ENCODE data around the gene A4GALT.

A4GALT gene

DNA sequence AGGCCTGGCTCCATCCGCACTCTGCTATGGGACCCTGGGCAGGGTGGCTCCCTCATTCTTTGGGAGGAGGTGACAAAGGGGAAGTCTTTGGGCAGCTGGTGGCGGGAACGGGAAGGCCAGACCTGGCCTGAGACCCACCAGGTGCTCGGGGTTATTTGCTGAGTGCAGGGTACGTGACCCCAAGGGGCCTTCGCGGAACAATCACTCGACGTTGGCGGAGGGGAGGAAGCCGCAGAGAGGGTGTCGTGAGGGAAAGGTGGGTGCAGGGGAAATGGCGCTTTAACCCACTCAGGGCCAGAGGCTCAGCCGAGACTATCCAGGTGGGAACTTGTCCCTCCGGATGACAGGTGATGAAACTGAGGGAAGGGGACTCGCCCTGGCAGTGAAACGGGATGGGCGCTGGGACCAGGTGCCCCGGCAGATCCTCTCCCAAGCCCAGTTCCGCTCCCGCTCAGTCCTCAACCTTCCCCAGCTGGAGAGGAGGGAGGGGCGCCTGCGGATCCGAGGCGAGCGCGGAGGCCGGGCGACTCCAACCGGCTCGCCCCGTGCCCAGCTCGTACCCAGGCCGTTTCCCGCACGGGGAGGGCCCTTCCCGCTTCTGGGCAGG lies 911 bp downstream of the A4GALT start:
- Histone ChIP-seq H3K9ac (no peak overlapping the region), H3K4me2 (ENCODE audit: low read length) (peak overlapping the region; percentile 67), H3K27me3 (ENCODE audit: control insufficient read depth, insufficient read depth, low read length) (no peaks in the 10 kb centered on the region), H3K4me1 (no peaks in the 10 kb centered on the region), H3K27ac (no peak overlapping the region), H3K79me2 (no peaks in the 10 kb centered on the region), H3K36me3 (ENCODE audit: control insufficient read depth, insufficient read depth, low read length) (no peaks in the 10 kb centered on the region), H2AFZ (peak overlapping the region; percentile 53), H3K4me3 (ENCODE audit: low read depth, low read length) (peak overlapping the region; percentile 49), H3K9me3 (ENCODE audit: control insufficient read depth, low read length) (no peaks in the 10 kb centered on the region)
- TF ChIP-seq, protein P1, sequence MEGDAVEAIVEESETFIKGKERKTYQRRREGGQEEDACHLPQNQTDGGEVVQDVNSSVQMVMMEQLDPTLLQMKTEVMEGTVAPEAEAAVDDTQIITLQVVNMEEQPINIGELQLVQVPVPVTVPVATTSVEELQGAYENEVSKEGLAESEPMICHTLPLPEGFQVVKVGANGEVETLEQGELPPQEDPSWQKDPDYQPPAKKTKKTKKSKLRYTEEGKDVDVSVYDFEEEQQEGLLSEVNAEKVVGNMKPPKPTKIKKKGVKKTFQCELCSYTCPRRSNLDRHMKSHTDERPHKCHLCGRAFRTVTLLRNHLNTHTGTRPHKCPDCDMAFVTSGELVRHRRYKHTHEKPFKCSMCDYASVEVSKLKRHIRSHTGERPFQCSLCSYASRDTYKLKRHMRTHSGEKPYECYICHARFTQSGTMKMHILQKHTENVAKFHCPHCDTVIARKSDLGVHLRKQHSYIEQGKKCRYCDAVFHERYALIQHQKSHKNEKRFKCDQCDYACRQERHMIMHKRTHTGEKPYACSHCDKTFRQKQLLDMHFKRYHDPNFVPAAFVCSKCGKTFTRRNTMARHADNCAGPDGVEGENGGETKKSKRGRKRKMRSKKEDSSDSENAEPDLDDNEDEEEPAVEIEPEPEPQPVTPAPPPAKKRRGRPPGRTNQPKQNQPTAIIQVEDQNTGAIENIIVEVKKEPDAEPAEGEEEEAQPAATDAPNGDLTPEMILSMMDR (IDR thresholded peaks at IDR 0.05): no peak

DNA sequence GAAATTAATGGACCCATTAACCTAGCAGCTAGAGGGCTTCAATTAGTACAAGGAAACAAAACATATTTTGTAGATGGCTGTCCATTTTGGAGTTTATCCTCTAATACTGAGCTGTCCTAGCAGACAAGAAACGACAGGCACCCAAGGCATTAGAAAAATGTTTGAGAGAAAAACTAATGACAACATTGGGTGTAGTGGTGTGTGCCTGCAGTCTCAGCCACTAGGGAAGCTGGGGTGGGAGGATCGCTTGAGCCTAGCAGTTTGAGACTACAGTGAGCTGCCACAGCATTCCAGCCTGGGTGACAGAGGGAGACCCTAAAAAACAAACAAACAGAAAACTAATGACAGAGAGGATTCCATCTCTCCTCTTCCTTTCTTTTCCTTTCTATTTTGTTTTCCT lies 1.5 kb downstream of the A4GALT start:
- H2AFZ ChIP-seq: no peak overlapping the region
- no peak overlapping the region for H3K4me2 ChIP-seq (ENCODE audit: low read length)
- no peaks in the 10 kb centered on the region for H3K36me3 ChIP-seq (ENCODE audit: control insufficient read depth, insufficient read depth, low read length)
- H3K4me3 ChIP-seq (ENCODE audit: low read depth, low read length): no peak overlapping the region
- H3K9me3 ChIP-seq (ENCODE audit: control insufficient read depth, low read length): no peaks in the 10 kb centered on the region
- H3K27ac ChIP-seq: no peak overlapping the region
- TF ChIP-seq, protein P1 (IDR thresholded peaks at IDR 0.05): no peak
- no peaks in the 10 kb centered on the region for H3K79me2 ChIP-seq
- H3K9ac ChIP-seq: no peak overlapping the region
- no peaks in the 10 kb centered on the region for H3K4me1 ChIP-seq
- H3K27me3 ChIP-seq (ENCODE audit: control insufficient read depth, insufficient read depth, low read length): no peaks in the 10 kb centered on the region

DNA sequence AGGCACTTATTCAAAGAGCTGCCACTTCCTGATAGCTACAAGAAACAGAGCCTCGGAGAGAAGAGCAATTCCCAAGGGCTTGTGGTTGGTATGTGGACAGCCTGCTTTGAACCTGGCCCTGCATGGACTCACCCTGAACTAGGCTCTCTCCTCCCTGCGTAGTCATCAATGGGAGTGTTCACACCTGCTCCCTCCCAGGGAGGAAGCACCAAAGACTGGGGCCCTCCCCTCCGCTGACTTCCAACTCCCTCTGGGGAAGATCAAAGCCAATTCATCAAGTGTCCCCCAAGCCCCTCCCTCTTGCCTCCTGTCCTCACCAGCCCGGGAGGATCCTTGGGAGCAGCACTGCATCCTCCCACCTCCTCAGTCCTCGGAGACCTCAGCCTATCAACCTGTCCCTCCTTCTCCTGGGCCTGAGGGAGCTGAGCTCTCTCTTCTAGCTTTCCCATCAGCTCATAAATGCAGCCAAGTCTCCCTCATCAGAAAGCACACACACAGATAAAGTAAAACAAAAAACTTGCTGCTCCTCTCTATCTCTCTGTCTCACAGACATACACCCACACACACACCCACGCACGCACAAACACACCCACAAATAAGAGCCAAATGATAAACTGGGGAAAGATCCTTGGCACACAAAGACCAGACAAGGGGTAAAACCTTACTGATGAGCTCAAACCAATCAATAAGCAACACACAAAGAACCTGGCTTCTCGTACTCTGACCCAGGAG lies 3.3 kb downstream of the A4GALT start:
- H3K9ac ChIP-seq: no peak overlapping the region

DNA sequence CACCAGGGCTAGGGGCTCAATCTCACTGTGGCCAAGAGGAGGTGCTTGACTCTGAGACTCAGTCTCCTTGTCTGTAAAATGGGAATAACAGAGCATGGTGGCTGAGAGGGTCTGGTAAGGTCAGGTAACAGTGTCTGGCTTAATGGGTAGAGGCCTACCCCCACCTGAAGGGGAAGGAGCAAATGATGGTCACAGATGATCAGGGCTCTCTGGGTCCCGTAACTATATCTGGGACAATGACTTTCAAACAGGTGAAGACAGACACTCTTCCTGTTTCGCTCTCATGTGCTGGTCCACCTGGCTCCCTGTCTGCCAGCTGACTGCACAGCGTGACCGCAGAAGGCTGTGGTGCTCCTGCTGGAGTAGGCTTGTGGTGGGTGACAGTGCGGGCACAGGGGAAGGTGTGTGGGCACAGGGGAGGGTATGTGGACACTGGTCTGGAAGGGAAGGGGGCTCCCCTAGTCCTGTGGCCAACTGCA lies 4.0 kb downstream of the A4GALT start:
- no peak overlapping the region for H3K9ac ChIP-seq
- H3K4me1 ChIP-seq: no peaks in the 10 kb centered on the region

More for the DNA sequence above, 3.3 kb downstream of the A4GALT start:
- H3K27ac ChIP-seq: no peak overlapping the region
- H3K9me3 ChIP-seq (ENCODE audit: control insufficient read depth, low read length): no peaks in the 10 kb centered on the region
- TF ChIP-seq, protein P1 (IDR thresholded peaks at IDR 0.05): no peak
- no peaks in the 10 kb centered on the region for H3K4me1 ChIP-seq
- H3K27me3 ChIP-seq (ENCODE audit: control insufficient read depth, insufficient read depth, low read length): no peaks in the 10 kb centered on the region
- H3K4me2 ChIP-seq (ENCODE audit: low read length): no peak overlapping the region
- H3K36me3 ChIP-seq (ENCODE audit: control insufficient read depth, insufficient read depth, low read length): no peaks in the 10 kb centered on the region
- H3K79me2 ChIP-seq: no peaks in the 10 kb centered on the region
- no peak overlapping the region for H3K4me3 ChIP-seq (ENCODE audit: low read depth, low read length)
- H2AFZ ChIP-seq: no peak overlapping the region

More for the DNA sequence above, 4.0 kb downstream of the A4GALT start:
- H3K4me3 ChIP-seq (ENCODE audit: low read depth, low read length): no peak overlapping the region
- no peaks in the 10 kb centered on the region for H3K36me3 ChIP-seq (ENCODE audit: control insufficient read depth, insufficient read depth, low read length)
- no peak overlapping the region for H3K27ac ChIP-seq
- TF ChIP-seq, protein P1 (IDR thresholded peaks at IDR 0.05): no peak
- no peak overlapping the region for H2AFZ ChIP-seq
- H3K79me2 ChIP-seq: no peaks in the 10 kb centered on the region
- no peaks in the 10 kb centered on the region for H3K27me3 ChIP-seq (ENCODE audit: control insufficient read depth, insufficient read depth, low read length)
- H3K4me2 ChIP-seq (ENCODE audit: low read length): no peak overlapping the region
- H3K9me3 ChIP-seq (ENCODE audit: control insufficient read depth, low read length): no peaks in the 10 kb centered on the region
